Measurements from ENCODE around the gene MRPL22. TPM values are rescaled to one million over a fixed set of nuclear protein-coding genes. Genes with fewer than 3 reads are reported as not detected.

MRPL22 gene
- total RNA-seq, 4 donors from 2014 or later = 19.1 to 24.4 (median 22.2) TPM

GRCh38 chr5:154947778-154948177, 6.9 kb downstream of the MRPL22 start:
- TF ChIP-seq POLR2A (IDR thresholded peaks at IDR 0.05) (no peak), CTCF (IDR thresholded peaks at IDR 0.05) (no peak)
- no peak overlapping the region for H3K4me3 ChIP-seq (ENCODE audit: low read depth, poor library complexity, severe bottlenecking)
- intact Hi-C loops (cut with DNase I; ENCODE audit: low total_unique reads) = no loop called here
- 80 to 86% methylated on average over 6 of the region's 6 CpGs for WGBS, 2 donors
- DNase-seq (ENCODE audit: low spot score in 2 of 2) = no peak

DNA sequence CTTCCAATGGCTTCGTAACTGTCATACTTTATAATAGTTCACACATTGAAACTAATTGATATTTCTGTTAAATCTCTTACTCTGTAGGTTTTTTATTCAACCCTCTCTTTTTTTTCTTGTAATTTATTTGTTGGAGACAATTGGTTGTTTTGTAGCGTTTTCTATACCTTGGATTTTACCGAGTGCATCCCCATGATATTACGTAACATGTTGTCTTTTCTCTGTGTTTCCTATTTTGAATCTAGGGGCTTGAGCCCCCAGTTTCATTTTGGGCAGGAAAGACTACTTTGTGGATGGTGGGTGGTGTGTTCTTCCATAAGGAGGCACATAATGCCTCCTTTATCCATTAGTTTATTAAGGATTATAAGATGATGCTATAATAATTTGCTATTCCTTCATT, 7.4 kb downstream of the MRPL22 start:
- 96% methylated on average over 4 of the region's 4 CpGs for WGBS, 2 donors
- DNase-seq (ENCODE audit: low spot score in 2 of 2) = no peak
- TF ChIP-seq CTCF (IDR thresholded peaks at IDR 0.05) (no peak), POLR2A (IDR thresholded peaks at IDR 0.05) (no peak)
- intact Hi-C loops (cut with DNase I; ENCODE audit: low total_unique reads) = no loop called here
- H3K4me3 ChIP-seq (ENCODE audit: low read depth, poor library complexity, severe bottlenecking) = no peak overlapping the region

- intact Hi-C loops (cut with DNase I; ENCODE audit: low total_unique reads) = no loop called here
- H3K4me3 ChIP-seq (ENCODE audit: low read depth, poor library complexity, severe bottlenecking) = no peak overlapping the region
- TF ChIP-seq POLR2A (IDR thresholded peaks at IDR 0.05) (no peak), CTCF (IDR thresholded peaks at IDR 0.05) (no peak)
- DNase-seq (ENCODE audit: low spot score in 2 of 2) = no peak
- 84 to 85% methylated on average over 2 of the region's 2 CpGs for WGBS, 2 donors
Observed at GRCh38 chr5:154949781-154950180, 8.9 kb downstream of the MRPL22 start.

DNA sequence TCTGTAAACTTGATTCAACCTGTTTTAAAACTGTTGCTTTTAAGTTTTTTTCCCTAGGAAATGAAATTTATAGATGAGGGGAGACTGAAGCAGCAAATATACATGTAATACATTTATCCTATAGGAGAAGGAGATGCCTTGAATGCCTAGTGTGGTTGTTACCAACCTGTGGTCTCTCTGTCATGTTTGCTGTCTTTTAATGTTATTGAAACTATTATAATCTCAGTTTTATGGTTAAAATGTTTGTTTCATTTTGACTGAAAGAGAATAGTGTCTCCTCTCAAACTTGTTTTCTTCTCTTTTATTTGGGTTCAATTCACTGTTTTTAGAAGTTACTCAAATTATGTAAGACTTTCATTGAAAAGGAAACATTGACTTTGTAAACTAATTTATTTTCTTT, 15.8 kb downstream of the MRPL22 start:
- TF ChIP-seq CTCF (IDR thresholded peaks at IDR 0.05) = no peak
- TF ChIP-seq POLR2A (IDR thresholded peaks at IDR 0.05) = no peak
- DNase-seq (ENCODE audit: low spot score in 2 of 2) = no peak
- no peak overlapping the region for H3K4me3 ChIP-seq (ENCODE audit: low read depth, poor library complexity, severe bottlenecking)
- intact Hi-C loops (cut with DNase I; ENCODE audit: low total_unique reads) = no loop called here

DNA sequence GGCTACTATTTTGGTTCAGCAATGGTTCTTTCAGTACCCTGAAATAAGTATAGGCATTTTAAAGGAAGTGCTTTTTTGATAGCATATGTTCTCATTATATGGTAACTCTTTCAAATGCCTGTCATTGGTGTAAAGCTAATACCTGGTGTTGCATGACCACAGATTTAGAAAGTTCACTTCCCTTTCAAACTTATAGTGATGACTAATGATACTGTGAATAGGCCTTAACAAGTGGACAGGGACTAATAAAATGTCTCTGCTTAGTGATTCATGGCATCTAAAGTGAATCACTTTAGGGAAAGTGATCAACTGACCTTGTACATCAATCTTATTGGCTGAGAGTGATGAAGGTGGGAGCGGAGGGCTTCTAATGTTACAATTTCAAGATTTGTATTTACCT, 21.6 kb downstream of the MRPL22 start:
- intact Hi-C loops (cut with DNase I; ENCODE audit: low total_unique reads) = no loop called here
- TF ChIP-seq CTCF (IDR thresholded peaks at IDR 0.05) (no peak), POLR2A (IDR thresholded peaks at IDR 0.05) (no peak)
- 97 to 100% methylated on average over 1 of the region's 1 CpG for WGBS, 2 donors
- no peak for DNase-seq (ENCODE audit: low spot score in 2 of 2)
- no peak overlapping the region for H3K4me3 ChIP-seq (ENCODE audit: low read depth, poor library complexity, severe bottlenecking)

GRCh38 chr5:154966081-154966841, 25.4 kb downstream of the MRPL22 start:
- no peak overlapping the region for H3K4me3 ChIP-seq (ENCODE audit: low read depth, poor library complexity, severe bottlenecking)
- DNase-seq (ENCODE audit: low spot score in 2 of 2) = no peak
- intact Hi-C loops (cut with DNase I; ENCODE audit: low total_unique reads) = no loop called here
- no peak for TF ChIP-seq CTCF (IDR thresholded peaks at IDR 0.05)
- TF ChIP-seq POLR2A (IDR thresholded peaks at IDR 0.05) = no peak
- WGBS, 2 donors = 78 to 85% methylated on average over 7 of the region's 7 CpGs
